ENCODE data around the gene ENKUR. TPM values are rescaled to one million over a fixed set of nuclear protein-coding genes. Genes with fewer than 3 reads are reported as not detected.
"Not testable (repeated sequence)": the region's sequence is repeated elsewhere in the genome, so short reads cannot be mapped to it uniquely, and the experiment has no call there.

Gene ENKUR
- total and polyA plus RNA-seq, 2 experiments from 2014 or later, result 0.15 TPM; not detected in 1

DNA sequence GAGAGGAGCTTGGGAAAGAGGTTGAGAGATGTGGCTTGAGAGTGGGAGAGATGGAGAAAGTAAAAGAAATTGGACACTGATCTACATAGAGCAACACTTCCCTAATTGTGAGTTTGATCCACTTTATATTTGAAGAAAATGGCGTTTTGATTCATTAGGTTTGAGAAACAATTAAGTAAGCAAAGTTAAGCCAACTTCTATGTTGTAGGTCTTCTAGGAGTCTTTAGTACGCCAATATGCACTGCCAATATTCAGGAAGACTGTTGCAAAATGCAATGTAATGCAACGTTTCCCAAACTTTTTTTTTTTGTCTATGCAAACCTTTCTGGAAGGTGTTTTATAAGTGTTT lies 56.6 kb downstream of the ENKUR start:
- no peak for DNase-seq (ENCODE audit: low read depth in 1 of 2, low spot score in 1 of 2)
- H3K27ac ChIP-seq, result no peak overlapping the region

GRCh38 chr10:24958721-24959381 lies 57.1 kb downstream of the ENKUR start:
- Histone ChIP-seq H3K4me1 (ENCODE audit: low read depth) (no peaks in the 10 kb centered on the region), H3K36me3 (no peaks in the 10 kb centered on the region), H3K27me3 (no peaks in the 10 kb centered on the region), H3K9me3 (ENCODE audit: low read depth) (no peaks in the 10 kb centered on the region), H3K4me3 (no peak overlapping the region), H3K27ac (no peak overlapping the region)
- TF ChIP-seq CTCF (IDR thresholded peaks at IDR 0.05; ENCODE audit: low read depth, low read length), result no peak
- DNase-seq (ENCODE audit: low read depth in 1 of 2, low spot score in 1 of 2), result peak in 1 of 2 donors; percentile 86

More for the DNA sequence above, 56.6 kb downstream of the ENKUR start:
- Histone ChIP-seq H3K36me3 (no peaks in the 10 kb centered on the region), H3K4me1 (ENCODE audit: low read depth) (no peaks in the 10 kb centered on the region), H3K27me3 (no peaks in the 10 kb centered on the region), H3K4me3 (no peak overlapping the region), H3K9me3 (ENCODE audit: low read depth) (no peaks in the 10 kb centered on the region)
- no peak for TF ChIP-seq CTCF (IDR thresholded peaks at IDR 0.05; ENCODE audit: low read depth, low read length)

DNA sequence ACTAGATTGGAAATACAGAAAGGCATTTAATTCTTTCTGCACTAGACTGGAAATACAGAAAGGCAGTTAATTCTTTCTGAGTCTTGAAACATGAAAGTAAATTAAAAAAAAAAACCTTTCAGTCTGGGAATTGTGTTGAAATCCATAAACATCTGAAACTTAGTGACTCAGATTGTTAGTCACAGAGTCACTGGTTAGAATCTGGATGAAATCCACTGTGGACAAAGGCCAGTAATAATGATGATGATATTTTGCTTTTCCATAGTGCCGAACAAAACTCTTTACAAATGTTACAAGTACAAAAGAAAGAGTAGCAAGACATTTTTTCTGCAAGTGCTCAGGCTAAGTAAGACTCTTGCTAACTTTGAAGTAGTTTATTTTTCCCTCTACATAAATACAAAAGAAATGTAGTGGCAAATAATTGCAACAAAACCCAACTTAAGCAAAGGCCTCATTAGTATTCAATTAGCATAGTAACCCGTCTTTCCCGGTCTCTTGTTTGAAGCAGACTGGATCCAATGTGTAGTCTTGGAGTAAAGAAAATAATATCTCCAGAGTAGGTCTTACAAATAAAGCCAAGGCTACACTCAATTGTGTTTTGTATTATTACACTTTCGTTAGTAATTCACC lies 57.8 kb downstream of the ENKUR start:
- H3K4me3 ChIP-seq, result no peak overlapping the region
- H3K27me3 ChIP-seq, result no peaks in the 10 kb centered on the region
- H3K27ac ChIP-seq, result no peak overlapping the region
- no peaks in the 10 kb centered on the region for H3K36me3 ChIP-seq
- TF ChIP-seq CTCF (IDR thresholded peaks at IDR 0.05; ENCODE audit: low read depth, low read length), result no peak
- DNase-seq (ENCODE audit: low read depth in 1 of 2, low spot score in 1 of 2), result peak in 1 of 2 donors; percentile 92
- no peaks in the 10 kb centered on the region for H3K9me3 ChIP-seq (ENCODE audit: low read depth)
- H3K4me1 ChIP-seq (ENCODE audit: low read depth), result no peaks in the 10 kb centered on the region

DNA sequence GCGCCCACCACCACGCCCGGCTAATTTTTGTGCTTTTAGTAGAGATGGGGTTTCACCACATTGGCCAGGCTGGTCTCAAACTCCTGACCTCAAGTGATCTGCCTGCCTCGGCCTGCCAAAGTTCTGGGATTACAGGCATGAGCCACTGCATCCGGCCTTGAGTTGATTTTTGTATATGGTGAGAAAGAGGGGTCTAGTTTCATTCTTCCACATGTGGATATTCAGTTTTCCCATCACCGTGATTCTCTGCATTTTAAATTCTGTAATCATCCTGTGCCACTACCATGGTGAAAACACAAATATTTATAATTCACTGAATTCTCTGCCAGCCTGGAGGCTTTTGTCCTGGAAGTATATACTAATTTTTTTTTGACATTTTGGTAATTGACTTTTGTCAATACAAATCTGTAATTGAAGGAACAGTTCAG lies 58.3 kb downstream of the ENKUR start:
- H3K9me3 ChIP-seq (ENCODE audit: low read depth); H3K4me1 ChIP-seq (ENCODE audit: low read depth); H3K27ac ChIP-seq; H3K27me3 ChIP-seq; H3K36me3 ChIP-seq; H3K4me3 ChIP-seq: not testable (repeated sequence)
- DNase-seq (ENCODE audit: low read depth in 1 of 2, low spot score in 1 of 2), result peak in 1 of 2 donors; percentile 68

DNA sequence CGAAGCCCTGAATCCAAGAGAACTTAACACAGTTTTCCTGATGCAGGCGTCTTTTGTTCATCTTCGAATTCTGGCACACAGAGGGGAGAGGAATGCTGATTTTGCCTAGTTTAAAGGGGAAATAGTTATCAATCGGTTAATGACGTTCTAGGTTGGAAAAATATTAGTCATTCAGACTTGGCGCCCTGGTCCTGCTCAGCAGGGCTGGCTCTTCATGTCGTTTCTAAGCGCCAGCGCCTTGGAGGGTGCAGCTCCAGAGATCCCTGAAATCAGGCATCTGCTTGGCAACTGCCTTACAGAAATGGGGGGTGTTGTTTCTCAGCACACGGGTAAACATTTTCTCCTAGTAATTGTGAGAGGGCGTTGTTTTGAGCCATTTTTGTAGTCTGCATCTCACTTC lies 62.3 kb downstream of the ENKUR start:
- H3K4me1 ChIP-seq (ENCODE audit: low read depth), result no peaks in the 10 kb centered on the region
- H3K4me3 ChIP-seq, result no peak overlapping the region
- TF ChIP-seq CTCF (IDR thresholded peaks at IDR 0.05; ENCODE audit: low read depth, low read length), result no peak
- no peaks in the 10 kb centered on the region for H3K9me3 ChIP-seq (ENCODE audit: low read depth)
- H3K36me3 ChIP-seq, result no peaks in the 10 kb centered on the region
- no peak overlapping the region for H3K27ac ChIP-seq
- DNase-seq (ENCODE audit: low read depth in 1 of 2, low spot score in 1 of 2), result no peak
- no peaks in the 10 kb centered on the region for H3K27me3 ChIP-seq
